Measurements from ENCODE around the gene SLC35A4. TPM values are rescaled to one million over a fixed set of nuclear protein-coding genes. Genes with fewer than 3 reads are reported as not detected.

SLC35A4 gene
- total and polyA plus RNA-seq, 11 donors = 39.2 to 118 (median 75.9) TPM

DNA sequence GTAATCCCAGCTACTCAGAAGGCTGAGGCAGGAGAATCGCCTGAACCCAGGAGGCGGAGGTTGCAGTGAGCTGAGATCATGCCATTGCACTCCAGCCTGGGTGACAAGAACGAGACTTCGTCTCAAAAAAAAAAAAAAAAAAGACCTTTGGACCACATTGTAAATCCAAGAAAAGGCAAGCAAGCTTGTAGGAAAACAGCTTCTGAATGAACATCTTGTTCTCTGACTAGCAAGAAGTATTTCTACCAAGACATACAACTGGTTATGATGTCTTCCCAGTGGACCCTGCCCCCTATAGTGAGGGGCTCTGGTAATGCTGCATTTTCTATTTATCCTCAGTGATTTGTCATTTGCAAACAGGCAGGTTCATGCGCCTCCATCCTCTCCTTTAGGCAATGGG lies 21.7 kb upstream of the SLC35A4 start:
- Histone ChIP-seq H3K9me3 (no peaks in the 10 kb centered on the region), H3K27ac (no peak overlapping the region), H3K36me3 (peaks cover 0 to 77% (median 71%) of the 10 kb centered on the region in 9 donors), H3K27me3 (no peaks in the 10 kb centered on the region), H3K4me3 (no peak overlapping the region), H3K4me1 (peaks cover 0 to 31% (median 16%) of the 10 kb centered on the region in 12 donors)
- ATAC-seq = no peak
- intact Hi-C loops (cut with DNase I) = no loop called here
- WGBS, 4 donors = 93 to 98% (median 95%) methylated on average over 5 of the region's 5 CpGs
- no peak for DNase-seq
- TF ChIP-seq POLR2A (IDR thresholded peaks at IDR 0.05) = no peak
- TF ChIP-seq, protein P1, sequence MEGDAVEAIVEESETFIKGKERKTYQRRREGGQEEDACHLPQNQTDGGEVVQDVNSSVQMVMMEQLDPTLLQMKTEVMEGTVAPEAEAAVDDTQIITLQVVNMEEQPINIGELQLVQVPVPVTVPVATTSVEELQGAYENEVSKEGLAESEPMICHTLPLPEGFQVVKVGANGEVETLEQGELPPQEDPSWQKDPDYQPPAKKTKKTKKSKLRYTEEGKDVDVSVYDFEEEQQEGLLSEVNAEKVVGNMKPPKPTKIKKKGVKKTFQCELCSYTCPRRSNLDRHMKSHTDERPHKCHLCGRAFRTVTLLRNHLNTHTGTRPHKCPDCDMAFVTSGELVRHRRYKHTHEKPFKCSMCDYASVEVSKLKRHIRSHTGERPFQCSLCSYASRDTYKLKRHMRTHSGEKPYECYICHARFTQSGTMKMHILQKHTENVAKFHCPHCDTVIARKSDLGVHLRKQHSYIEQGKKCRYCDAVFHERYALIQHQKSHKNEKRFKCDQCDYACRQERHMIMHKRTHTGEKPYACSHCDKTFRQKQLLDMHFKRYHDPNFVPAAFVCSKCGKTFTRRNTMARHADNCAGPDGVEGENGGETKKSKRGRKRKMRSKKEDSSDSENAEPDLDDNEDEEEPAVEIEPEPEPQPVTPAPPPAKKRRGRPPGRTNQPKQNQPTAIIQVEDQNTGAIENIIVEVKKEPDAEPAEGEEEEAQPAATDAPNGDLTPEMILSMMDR (IDR thresholded peaks at IDR 0.05) = no peak

DNA sequence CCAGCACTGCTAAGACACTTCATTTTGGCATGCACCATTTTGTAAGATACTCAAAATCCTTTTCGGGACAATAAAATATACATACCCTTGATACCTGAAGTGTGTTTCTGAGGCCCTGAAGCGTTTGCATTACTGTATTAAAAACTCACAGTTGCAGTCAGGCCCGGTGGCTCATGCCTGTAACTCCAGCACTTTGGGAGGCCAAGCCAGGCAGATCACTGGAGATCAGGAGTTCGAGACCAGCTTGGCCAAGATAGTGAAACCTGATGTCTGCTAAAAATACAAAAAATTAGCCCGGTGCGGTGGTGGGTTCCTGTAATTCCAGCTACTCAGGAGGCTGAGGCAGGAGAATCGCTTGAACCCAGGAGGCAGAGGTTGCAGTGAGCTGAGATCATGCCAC lies 19.6 kb upstream of the SLC35A4 start:
- intact Hi-C loops (cut with DNase I) = loop anchor here in 7 of 10 donors (5.0 kb wide), 3 partner anchors 92 to 162 kb away; partner anchors contain the start of gene TMCO6 (in 4 of the 7)
- ATAC-seq = no peak
- DNase-seq = no peak
- H3K9me3 ChIP-seq = no peaks in the 10 kb centered on the region
- TF ChIP-seq, protein P1 (IDR thresholded peaks at IDR 0.05) = no peak
- TF ChIP-seq POLR2A (IDR thresholded peaks at IDR 0.05) = no peak
- peaks cover 0 to 66% (median 55%) of the 10 kb centered on the region in 9 donors for H3K36me3 ChIP-seq
- no peak overlapping the region for H3K4me3 ChIP-seq
- no peaks in the 10 kb centered on the region for H3K27me3 ChIP-seq
- H3K27ac ChIP-seq = no peak overlapping the region
- WGBS, 4 donors = 95 to 97% (median 97%) methylated on average over 7 of the region's 7 CpGs
- H3K4me1 ChIP-seq = peaks cover 14 to 51% (median 36%) of the 10 kb centered on the region in 12 donors

DNA sequence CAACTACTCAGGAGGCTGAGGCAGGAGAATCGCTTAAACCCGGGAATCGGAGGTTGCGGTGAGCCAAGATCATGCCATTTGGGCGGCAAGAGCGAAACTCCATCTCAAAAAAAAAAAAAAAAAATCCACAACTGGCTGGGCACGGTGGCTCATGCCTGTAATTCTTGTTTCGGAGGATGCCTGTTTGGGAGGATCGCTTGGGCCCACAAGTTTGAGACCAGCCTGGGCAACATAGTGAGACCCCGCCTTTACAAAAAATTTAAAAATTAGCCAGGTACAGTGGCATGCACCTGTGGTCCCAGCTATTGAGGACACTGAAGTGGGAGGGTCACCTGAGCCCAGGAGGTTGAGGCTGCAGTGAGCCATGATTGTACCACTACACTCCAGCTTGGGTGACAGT lies 19.0 kb upstream of the SLC35A4 start:
- intact Hi-C loops (cut with DNase I) = loop anchor here in 7 of 10 donors (5.0 kb wide), 3 partner anchors 92 to 162 kb away; partner anchors contain the start of gene TMCO6 (in 4 of the 7)
- peaks cover 14 to 56% (median 41%) of the 10 kb centered on the region in 12 donors for H3K4me1 ChIP-seq
- H3K4me3 ChIP-seq = no peak overlapping the region
- peak overlapping the region in 1 of 12 donors; percentile 3 for H3K27ac ChIP-seq
- peaks cover 0 to 66% (median 55%) of the 10 kb centered on the region in 9 donors for H3K36me3 ChIP-seq
- no peaks in the 10 kb centered on the region for H3K9me3 ChIP-seq
- ATAC-seq (no peak), DNase-seq (no peak)
- WGBS, 4 donors = 97 to 99% (median 98%) methylated on average over 10 of the region's 10 CpGs
- no peaks in the 10 kb centered on the region for H3K27me3 ChIP-seq
- TF ChIP-seq, protein P1 (IDR thresholded peaks at IDR 0.05) = no peak
- no peak for TF ChIP-seq POLR2A (IDR thresholded peaks at IDR 0.05)

DNA sequence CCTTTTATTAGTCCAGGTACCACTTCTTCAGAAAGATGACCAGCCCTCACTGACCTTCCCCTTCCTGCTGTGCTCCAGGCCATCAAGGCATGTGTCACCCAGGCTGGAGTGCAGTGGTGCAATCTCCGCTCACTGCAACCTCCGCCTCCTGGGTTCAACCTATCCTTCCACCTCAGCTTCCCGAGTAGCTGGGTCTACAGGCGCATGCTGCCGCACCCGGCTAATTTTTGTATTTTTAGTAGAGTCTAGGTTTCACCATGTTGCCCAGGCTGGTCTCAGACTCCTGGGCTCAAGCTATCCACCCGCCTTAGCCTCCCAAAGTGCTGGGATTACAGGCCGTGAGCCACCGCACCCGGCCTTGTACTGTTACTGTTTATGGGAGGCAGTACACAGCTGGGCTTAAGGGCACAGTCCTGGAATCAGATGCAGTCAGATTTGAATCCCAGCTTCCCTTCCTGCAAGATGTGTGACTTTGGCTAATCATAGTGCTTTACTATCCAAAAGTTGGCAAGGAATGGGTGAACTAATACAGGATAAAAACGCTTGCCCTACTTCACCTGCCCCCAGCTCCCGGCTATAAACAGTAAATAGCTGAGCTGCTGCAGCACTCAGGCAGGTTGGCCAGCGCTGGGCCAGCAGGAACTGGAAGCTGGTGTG lies 17.6 kb upstream of the SLC35A4 start:
- TF ChIP-seq POLR2A (IDR thresholded peaks at IDR 0.05) = no peak
- TF ChIP-seq, protein P1 (IDR thresholded peaks at IDR 0.05) = no peak
- H3K9me3 ChIP-seq = no peaks in the 10 kb centered on the region
- no peaks in the 10 kb centered on the region for H3K27me3 ChIP-seq
- intact Hi-C loops (cut with DNase I) = loop anchor here in 9 of 10 donors (1.0 to 5.0 kb wide), 5 partner anchors 17 to 160 kb away; partner anchors contain the start of genes TMCO6 (in 4 of the 9), APBB3 (in 2 of the 9), SLC35A4 (in 2 of the 9) and IK (in 1 of the 9)
- peaks cover 0 to 66% (median 55%) of the 10 kb centered on the region in 9 donors for H3K36me3 ChIP-seq
- peak overlapping the region; percentile 21 to 98 (median 94) for H3K27ac ChIP-seq
- 40 to 47% (median 46%) methylated on average over 13 of the region's 13 CpGs for WGBS, 4 donors
- H3K4me3 ChIP-seq = peak overlapping the region in 9 of 12 donors; percentile 49 to 65 (median 56)
- ATAC-seq (peak; percentile 0 to 6 (median 4)), DNase-seq (no peak)
- peaks cover 14 to 50% (median 43%) of the 10 kb centered on the region in 12 donors for H3K4me1 ChIP-seq

Data from heart left ventricle (tissue), 16 donors.